ENCODE data around the gene RPS6KA5. TPM values are rescaled to one million over a fixed set of nuclear protein-coding genes. Genes with fewer than 3 reads are reported as not detected.
A peak's percentile ranks its signal among the peaks of the same experiment; 100 is the strongest.
"Not testable (repeated sequence)": the region's sequence is repeated elsewhere in the genome, so short reads cannot be mapped to it uniquely, and the experiment has no call there.

Gene RPS6KA5
- total and polyA plus RNA-seq, 8 donors, result 4.2 to 10.8 (median 9.2) TPM

DNA sequence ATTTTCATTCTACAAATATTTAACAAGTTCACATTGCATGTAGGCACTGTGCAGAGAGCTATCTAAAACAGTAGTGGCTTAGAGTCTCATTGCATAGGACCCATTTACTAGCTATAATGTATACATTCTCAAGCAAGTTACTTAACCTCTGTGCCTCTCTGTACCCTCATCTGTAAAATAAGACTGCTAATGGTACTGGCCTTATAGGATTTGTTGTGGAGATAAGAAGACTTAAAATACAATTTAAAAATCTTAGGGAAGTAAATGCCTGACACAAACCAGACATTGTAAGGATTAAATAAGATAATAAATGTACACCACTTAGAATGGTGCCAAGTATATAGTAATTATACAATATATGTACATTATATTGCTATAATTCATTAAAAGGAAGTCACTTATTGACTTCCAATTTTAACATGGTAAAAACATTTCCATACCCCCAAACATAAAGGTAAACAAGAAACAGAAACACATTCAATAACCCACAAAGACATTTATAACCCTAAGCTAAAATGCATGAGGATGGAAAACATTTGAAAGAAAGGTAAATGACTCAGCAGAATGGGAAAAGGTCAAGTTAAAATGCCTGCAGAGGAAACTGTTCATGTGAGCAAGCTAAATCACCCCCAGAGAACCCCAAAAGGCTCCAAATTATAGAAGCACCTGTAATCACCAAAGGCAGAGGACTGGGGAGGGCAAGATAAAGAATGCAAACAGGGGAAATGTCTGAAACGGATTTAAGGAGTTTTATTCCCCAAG lies 30.8 kb downstream of the RPS6KA5 start:
- DNase-seq (no peak), ATAC-seq (no peak)
- TF ChIP-seq, protein P1, sequence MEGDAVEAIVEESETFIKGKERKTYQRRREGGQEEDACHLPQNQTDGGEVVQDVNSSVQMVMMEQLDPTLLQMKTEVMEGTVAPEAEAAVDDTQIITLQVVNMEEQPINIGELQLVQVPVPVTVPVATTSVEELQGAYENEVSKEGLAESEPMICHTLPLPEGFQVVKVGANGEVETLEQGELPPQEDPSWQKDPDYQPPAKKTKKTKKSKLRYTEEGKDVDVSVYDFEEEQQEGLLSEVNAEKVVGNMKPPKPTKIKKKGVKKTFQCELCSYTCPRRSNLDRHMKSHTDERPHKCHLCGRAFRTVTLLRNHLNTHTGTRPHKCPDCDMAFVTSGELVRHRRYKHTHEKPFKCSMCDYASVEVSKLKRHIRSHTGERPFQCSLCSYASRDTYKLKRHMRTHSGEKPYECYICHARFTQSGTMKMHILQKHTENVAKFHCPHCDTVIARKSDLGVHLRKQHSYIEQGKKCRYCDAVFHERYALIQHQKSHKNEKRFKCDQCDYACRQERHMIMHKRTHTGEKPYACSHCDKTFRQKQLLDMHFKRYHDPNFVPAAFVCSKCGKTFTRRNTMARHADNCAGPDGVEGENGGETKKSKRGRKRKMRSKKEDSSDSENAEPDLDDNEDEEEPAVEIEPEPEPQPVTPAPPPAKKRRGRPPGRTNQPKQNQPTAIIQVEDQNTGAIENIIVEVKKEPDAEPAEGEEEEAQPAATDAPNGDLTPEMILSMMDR (IDR thresholded peaks at IDR 0.05), result no peak
- peaks cover 0 to 8% of the 10 kb centered on the region in 2 donors for H3K4me1 ChIP-seq
- no peaks in the 10 kb centered on the region for H3K27me3 ChIP-seq
- no peaks in the 10 kb centered on the region for H3K36me3 ChIP-seq
- no peaks in the 10 kb centered on the region for H3K9me3 ChIP-seq
- no peak overlapping the region for H3K4me3 ChIP-seq
- no peak overlapping the region for H3K27ac ChIP-seq
- intact Hi-C loops (cut with DNase I), result no loop called here

DNA sequence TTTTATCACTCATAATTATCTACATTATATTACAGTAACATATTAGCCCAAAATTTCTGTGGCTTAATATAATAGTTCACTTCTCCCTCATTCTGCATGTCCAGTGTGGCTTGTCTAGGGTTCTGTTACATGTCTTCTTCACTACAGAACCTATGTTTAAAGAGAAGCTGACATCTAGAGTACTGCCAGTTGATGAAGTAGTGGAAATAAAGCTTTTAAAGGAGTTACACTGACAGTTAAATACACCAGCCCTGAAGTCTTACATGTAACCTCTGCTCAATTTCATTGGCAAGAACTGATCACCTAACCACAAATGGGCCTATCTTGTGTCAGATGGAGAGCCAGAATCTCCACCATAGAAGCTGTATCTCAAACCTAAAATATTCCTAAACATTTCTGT lies 32.9 kb downstream of the RPS6KA5 start:
- TF ChIP-seq, protein P1 (IDR thresholded peaks at IDR 0.05), result no peak
- intact Hi-C loops (cut with DNase I), result no loop called here
- H3K4me3 ChIP-seq, result no peak overlapping the region
- no peak for DNase-seq
- H3K36me3 ChIP-seq, result no peaks in the 10 kb centered on the region
- ATAC-seq, result no peak
- no peak overlapping the region for H3K27ac ChIP-seq
- H3K27me3 ChIP-seq, result no peaks in the 10 kb centered on the region
- no peaks in the 10 kb centered on the region for H3K9me3 ChIP-seq
- H3K4me1 ChIP-seq, result peaks cover 0 to 13% of the 10 kb centered on the region in 2 donors

DNA sequence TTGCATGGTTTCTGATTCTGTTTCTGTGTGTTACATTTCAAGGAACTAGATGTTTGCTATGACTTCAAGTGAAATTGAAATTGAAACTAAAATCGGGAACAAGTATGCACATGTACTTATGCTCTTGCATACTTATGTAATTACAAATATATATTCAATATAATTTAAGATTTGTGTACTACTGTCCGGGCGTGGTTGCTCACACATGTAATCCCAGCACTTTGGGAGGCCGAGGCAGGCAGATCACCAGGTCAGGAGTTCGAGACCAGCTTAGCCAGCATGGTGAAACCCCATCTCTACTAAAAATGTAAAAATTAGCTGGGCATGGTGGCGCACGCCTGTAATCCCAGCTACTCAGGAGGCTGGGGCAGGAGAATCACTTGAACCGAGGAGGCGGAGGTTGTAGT lies 37.8 kb downstream of the RPS6KA5 start:
- H3K27ac ChIP-seq, result peak overlapping the region; percentile 45 to 83
- H3K27me3 ChIP-seq; DNase-seq; H3K9me3 ChIP-seq; intact Hi-C loops (cut with DNase I); H3K36me3 ChIP-seq: not testable (repeated sequence)
- H3K4me3 ChIP-seq, result peak overlapping the region; percentile 23 to 33
- H3K4me1 ChIP-seq, result peaks cover 0 to 17% of the 10 kb centered on the region in 2 donors
- peak; percentile 84 for ATAC-seq

DNA sequence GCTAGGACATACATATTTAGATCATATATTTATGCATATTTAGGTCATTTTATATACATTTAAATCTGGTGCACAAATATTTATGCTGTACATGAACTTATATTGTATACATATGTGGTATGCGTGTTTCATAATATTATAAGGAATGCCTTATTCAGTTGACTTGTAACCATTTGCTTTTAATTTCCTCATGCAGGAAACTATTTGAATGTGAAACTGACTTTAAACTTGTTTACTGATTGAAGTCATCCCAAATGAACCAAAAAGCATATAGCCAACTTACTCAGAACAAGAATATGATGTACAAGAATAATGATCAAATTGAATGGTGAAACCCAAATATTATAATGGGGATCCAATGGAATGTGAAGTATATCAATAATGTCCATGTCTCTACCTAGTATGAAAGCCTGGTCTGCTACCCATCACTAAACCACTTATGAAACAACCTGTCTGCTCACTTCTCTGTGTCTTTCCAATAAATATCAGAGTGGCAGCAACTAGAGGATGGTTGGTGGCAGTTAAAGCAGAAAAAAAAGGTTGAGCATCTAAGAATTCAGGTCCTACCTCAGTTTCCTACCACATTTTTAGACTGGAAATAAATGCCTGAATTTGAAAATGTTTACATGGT lies 38.3 kb downstream of the RPS6KA5 start:
- peak overlapping the region; percentile 23 to 33 for H3K4me3 ChIP-seq
- no peak for DNase-seq
- peak; percentile 47 for ATAC-seq
- H3K27ac ChIP-seq, result peak overlapping the region; percentile 45 to 83
- no peaks in the 10 kb centered on the region for H3K9me3 ChIP-seq
- TF ChIP-seq, protein P1 (IDR thresholded peaks at IDR 0.05), result no peak
- intact Hi-C loops (cut with DNase I), result no loop called here
- no peaks in the 10 kb centered on the region for H3K36me3 ChIP-seq
- H3K4me1 ChIP-seq, result peaks cover 0 to 17% of the 10 kb centered on the region in 2 donors
- H3K27me3 ChIP-seq, result no peaks in the 10 kb centered on the region

DNA sequence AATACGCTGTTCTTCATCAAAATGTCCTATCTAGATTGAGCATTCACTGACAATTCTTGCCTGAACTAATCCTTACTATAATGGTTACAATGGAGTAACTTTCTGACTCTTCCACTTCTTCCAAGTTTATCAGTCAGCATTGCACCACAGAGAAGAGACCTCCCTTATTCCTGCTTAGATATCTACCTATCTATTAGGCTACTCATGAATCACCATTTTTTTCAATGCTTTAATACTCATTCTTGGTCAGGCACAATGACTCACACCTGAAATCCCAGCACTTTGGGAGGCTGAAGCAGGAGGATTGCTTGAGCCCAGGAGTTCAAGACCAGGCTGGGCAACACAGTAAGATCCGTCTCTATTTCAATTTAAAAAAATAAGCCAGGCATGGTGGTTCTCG lies 39.3 kb downstream of the RPS6KA5 start:
- no peak overlapping the region for H3K27ac ChIP-seq
- ATAC-seq (no peak), DNase-seq (no peak)
- no peak overlapping the region for H3K4me3 ChIP-seq
- intact Hi-C loops (cut with DNase I), result no loop called here
- H3K4me1 ChIP-seq, result peaks cover 0 to 17% of the 10 kb centered on the region in 2 donors
- H3K36me3 ChIP-seq, result no peaks in the 10 kb centered on the region
- TF ChIP-seq, protein P1 (IDR thresholded peaks at IDR 0.05), result no peak
- H3K27me3 ChIP-seq, result no peaks in the 10 kb centered on the region
- H3K9me3 ChIP-seq, result no peaks in the 10 kb centered on the region
